T-helper 1 cell (primary cell): ENCODE measurements around the gene PGM1.

ENCODE experiments used
- DNase-seq, 5 donors: peaks; one replicate each; pipeline ENCODE4 v3.0.0-alpha.2; 2012 to 2020

PGM1 gene

GRCh38 chr1:63669151-63669961, 76.1 kb downstream of the PGM1 start:
- no peak for DNase-seq

GRCh38 chr1:63670164-63670563, 77.0 kb downstream of the PGM1 start:
- DNase-seq: no peak

GRCh38 chr1:63671514-63671913, 78.3 kb downstream of the PGM1 start:
- DNase-seq: no peak

GRCh38 chr1:63674238-63674864, 81.1 kb downstream of the PGM1 start:
- DNase-seq: no peak

- no peak for DNase-seq
These were observed 81.7 kb downstream of the PGM1 start for GRCh38 chr1:63674865-63675419.

GRCh38 chr1:63675420-63675931, 82.3 kb downstream of the PGM1 start:
- DNase-seq: no peak

GRCh38 chr1:63677497-63677896, 84.3 kb downstream of the PGM1 start:
- DNase-seq: no peak

- DNase-seq: no peak
These were observed 85.0 kb downstream of the PGM1 start for GRCh38 chr1:63678200-63678599.

- DNase-seq: no peak
These were observed 85.9 kb downstream of the PGM1 start for GRCh38 chr1:63679076-63679475.

- DNase-seq: no peak
These were observed 86.4 kb downstream of the PGM1 start for GRCh38 chr1:63679589-63679988.

GRCh38 chr1:63682936-63683335, 89.7 kb downstream of the PGM1 start:
- no peak for DNase-seq

GRCh38 chr1:63683759-63684158, 90.5 kb downstream of the PGM1 start:
- no peak for DNase-seq

- DNase-seq: no peak
These were observed 93.5 kb downstream of the PGM1 start for GRCh38 chr1:63686696-63687095.

GRCh38 chr1:63688302-63688890, 95.2 kb downstream of the PGM1 start:
- no peak for DNase-seq

GRCh38 chr1:63690966-63691700, 97.9 kb downstream of the PGM1 start:
- DNase-seq: no peak

- DNase-seq: peak in 2 of 5 donors; percentile 3 to 44
These were observed 98.7 kb downstream of the PGM1 start for GRCh38 chr1:63691701-63692425.

GRCh38 chr1:63693944-63694571, 100.8 kb downstream of the PGM1 start:
- DNase-seq: no peak

GRCh38 chr1:63698001-63698838, 105.0 kb downstream of the PGM1 start:
- no peak for DNase-seq

- DNase-seq: no peak
These were observed 108.0 kb downstream of the PGM1 start for GRCh38 chr1:63701187-63701586.

- DNase-seq: no peak
These were observed 110.5 kb downstream of the PGM1 start for GRCh38 chr1:63703701-63704107.

GRCh38 chr1:63704443-63704842, 111.2 kb downstream of the PGM1 start:
- DNase-seq: no peak
